COR-L47 (cell line): ENCODE measurements around the gene SQSTM1.

Experiments
- DNase-seq: peaks from one replicate; lab custom pipeline; 2025; lab: John Stamatoyannopoulos, UW

The SQSTM1 gene

GRCh38 chr5:179806250-179807048 is 14.3 kb upstream of the SQSTM1 start, which contains the start of gene MGAT4B:
Gene MGAT4B (minus strand): TSS chr5:179806866. CDS start chr5:179806583, 283 bp downstream.
- DNase-seq: peak; percentile 50

GRCh38 chr5:179812135-179812825 is 8.4 kb upstream of the SQSTM1 start:
- DNase-seq: no peak

- DNase-seq: no peak
These were observed 7.6 kb upstream of the SQSTM1 start for GRCh38 chr5:179812997-179813607.

DNA sequence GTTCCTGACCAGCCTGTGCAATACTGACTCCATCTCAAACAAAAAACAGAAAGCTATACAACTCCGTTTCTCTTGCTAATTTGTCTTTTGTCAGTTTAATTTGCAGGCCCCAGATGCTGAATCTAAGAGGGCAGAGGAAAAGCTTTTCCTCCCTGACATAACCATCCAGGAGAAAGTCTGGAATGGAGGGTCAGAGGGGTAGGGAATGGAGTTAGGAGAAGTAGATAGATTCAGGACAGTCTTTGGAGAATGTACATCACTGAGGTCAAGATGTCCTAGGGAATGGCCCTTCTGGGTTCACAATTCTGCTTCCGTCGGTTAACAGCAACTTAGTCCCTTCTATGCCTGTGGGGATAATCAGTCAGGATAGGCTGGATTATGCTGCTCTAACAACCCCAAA is 6.6 kb upstream of the SQSTM1 start:
- DNase-seq: no peak

DNA sequence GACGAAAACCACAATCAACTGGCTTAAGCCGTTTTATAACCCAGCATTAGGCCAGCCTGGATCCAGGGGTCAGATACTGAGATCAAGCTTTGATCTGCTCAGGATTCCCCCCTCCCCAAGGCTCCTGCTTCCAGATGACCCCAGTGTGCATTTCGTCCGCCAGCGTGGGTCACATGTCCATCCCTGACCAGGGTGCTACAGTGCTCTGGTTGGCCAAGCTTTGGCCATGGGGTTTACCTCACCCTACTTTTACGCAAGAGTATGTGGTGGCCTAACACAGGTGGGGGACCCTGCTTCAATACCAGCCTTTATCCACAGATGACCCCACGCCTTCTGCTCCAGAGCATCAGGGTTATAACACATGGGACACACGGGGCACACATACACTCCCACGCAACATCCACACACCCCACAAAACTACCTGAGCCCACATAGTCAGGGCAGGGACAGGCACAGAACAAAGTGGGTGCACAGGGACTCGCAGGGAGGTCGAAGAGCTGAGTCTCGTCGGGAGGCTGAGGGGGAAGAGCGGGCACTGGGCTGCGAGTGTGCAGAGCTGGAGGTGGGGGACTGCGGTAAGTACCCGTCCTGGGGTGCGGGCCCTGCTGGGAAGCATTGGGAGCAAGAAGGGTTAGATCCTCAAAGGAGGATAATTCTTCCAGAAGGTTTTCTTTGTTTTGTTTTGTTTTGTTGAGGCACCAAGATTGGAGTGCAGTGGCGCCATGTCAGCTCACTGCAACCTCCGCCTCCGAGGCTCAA is 5.0 kb upstream of the SQSTM1 start:
- DNase-seq: no peak

- DNase-seq: no peak
These were observed 4.3 kb upstream of the SQSTM1 start for GRCh38 chr5:179816401-179816795.

DNA sequence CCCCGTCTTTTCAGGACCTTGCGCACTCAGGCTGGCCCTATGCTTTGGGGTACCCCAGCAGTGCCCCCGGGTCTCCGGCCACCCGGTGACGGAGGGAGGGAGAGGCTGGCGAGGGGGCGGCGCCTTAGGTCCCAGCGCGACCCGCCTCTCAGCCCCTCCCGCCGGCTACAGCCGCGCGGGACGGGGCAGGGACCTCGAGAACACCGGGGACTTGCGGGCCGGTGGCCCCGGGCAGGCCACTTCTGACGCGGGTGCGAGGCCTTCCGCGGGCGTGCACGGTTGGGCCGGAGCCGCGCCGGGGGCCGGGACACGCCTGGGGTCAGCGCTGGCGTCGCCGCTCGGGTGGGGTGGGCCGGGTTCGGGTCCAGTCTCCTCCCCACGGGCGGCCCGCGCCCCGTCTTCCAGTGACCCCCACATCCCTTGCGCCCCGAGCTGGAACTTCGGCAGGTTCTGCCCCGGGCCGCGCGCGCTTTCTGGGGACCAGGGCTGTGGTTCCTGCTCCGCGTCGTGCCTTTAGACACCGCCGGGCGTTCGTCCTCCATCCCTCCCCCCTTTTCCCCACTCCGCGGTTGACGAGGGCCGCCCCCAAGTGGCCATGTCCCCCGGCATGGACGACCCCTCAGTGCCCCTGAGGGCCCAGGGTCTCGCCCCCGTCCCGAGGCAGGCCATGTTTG is 3.8 kb upstream of the SQSTM1 start:
- DNase-seq: no peak

GRCh38 chr5:179817470-179817840 is 3.2 kb upstream of the SQSTM1 start:
- no peak for DNase-seq

GRCh38 chr5:179817890-179818745 is 2.6 kb upstream of the SQSTM1 start:
- no peak for DNase-seq

DNA sequence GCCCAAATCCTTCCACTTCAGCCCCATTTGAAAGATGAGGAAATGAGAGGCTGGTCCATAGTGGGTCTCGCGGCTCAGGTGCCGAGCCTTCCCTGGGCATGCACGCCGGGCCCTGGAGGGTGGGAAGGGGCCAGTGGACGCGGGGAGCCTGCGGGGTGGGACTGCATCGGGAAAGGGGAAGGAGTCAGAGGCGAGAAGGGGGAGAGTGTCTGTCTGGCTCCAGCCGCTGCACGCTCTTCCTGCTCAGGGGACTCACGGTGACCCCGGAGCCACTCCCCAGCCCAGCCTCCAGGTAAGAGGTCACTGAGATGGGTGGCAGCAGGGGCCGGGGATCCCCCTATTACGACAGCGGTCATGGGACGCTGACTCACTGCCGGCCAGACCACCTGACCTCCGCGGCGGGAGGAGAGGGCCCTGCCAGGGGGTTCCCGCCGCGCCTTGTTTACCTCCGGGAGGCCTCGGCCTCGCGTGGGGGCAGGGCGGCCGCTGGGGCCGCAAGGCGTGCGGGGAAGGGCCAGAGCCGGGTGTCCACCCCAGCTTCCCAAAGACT is 1.9 kb upstream of the SQSTM1 start:
- DNase-seq: peak; percentile 64

DNA sequence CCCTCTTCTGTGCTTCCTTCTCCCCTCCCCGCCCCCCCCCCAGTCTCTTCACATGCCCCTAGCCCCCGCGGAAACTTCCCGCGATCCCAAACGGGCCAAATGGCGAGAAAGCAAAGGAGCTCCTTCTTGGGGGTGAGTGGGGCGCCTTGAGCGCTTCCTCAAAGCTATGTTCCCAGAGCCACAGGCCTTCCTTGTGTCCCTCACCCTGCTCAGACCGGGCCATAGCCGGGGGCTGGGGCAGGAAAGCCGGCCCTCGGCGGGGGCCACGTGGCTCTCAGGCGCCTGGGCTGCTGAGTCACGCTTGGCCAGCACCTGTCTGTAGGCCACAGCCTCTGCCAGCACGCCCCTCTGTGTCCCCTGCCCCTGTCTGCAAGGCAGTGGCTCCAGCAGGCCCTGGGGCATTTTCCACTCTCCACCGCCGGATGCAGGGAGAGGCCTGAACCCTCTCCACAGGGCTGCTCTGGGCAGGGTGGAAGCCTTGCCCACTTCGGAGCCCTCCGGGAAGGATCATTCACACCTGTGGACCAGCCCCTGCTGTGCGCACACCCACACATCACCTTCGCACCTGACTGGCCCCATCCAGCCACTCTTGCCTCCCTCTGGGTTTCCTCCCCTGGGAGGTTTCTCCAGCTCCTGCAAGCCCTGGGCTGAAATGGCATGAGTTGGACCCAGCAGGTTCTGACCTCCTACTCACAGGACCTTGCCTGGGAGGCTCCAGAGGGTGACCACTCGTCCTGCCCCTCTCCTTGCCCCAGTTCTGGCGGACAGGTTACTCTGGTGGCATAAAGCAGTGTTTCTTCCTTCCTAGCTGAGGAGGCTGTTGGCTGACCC is 1.2 kb upstream of the SQSTM1 start:
- peak; percentile 67 for DNase-seq

GRCh38 chr5:179820127-179820482 is 600 bp upstream of the SQSTM1 start:
- no peak for DNase-seq

GRCh38 chr5:179821298-179822058 is 773 bp downstream of the SQSTM1 start:
- DNase-seq: peak; percentile 83

DNA sequence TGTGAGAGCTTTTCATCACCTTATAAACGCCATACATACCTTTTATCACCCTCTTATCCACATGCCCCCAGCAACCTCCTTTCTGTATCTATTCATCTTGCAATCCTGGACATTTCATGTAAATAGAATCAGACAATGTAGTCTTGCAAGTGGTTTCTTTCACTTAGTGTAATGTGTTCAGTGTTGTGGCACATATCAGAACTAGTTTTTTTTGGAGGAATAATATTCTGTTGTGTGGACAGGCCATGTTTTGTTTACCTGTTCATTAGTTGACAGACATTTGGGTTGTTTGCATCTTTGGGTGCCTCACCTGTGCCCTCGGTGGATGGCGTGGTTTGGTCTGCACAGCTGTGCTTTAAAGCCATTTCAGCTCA is 1.3 kb downstream of the SQSTM1 start:
- DNase-seq: no peak

DNA sequence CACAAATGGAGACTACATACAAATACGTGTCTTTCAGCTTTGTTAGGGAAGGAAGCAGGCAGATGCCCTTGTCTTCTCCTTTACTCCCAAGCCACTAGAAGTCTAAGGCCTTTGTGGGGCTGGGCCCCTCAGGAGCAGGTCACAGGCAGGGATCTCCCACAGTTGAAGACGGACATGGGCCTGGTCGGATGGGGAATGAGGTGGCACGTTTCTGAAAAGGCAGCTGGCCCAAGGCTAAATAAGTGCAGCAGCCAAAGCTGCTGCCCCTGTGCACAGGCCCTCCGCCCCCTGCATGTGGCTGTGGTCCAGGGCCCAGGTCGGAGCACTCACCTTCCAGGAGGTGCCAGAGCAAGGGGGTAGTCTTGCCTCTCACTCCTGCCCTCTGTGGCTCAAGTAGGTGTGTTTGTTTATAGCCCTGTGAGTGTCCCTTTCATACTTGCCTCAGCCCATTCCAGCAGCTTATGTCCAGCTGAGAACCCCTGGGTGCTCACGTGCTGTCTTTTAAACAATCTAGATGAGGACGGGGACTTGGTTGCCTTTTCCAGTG is 1.8 kb downstream of the SQSTM1 start:
- no peak for DNase-seq

- no peak for DNase-seq
These were observed 3.4 kb downstream of the SQSTM1 start for GRCh38 chr5:179823937-179824744.

- DNase-seq: no peak
These were observed 4.0 kb downstream of the SQSTM1 start for GRCh38 chr5:179824745-179825112.

DNA sequence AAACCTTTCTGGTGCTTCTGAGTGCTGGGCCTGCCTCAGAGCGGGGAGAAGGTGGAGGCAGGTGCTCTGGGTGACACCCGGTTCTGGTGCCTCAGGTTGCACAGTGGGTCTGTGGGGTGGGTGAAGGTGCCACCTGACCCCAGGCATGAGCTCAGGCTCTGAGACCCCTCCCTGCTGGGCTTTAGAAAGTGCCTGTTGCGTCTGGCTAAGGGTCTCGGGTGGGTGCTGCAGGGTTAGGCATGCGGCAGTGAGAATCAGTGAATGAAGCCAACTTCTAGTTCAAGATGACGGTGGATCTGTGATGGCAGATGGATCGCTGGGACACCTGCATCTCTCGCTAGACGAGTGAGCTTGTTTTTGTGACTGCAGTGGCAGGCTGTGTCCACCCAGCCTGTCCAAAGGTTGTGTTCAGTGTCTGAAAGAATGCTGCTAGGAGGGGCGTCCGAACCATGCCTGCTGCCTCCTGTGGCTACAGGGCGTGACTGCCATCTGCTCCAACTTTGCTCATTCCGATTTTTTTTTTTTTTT is 5.0 kb downstream of the SQSTM1 start:
- DNase-seq: no peak
